HG03060 (cell line): Measurements from ENCODE around the gene FPR3.
"Not testable (repeated sequence)": the region's sequence is repeated elsewhere in the genome, so short reads cannot be mapped to it uniquely, and the experiment has no call there.

Source experiments
- ATAC-seq: cut with Tn5 transposase; IDR thresholded peaks from one replicate; pipeline ENCODE4 v1.9.1; 2021; ENCODE audit warnings: low read depth, moderate number of reproducible peaks; ENCODE audit not compliant: unreplicated experiment

Gene FPR3

GRCh38 chr19:51783372-51783771 is 11.6 kb upstream of the FPR3 start:
- no peak for ATAC-seq

- ATAC-seq = no peak
Measured at GRCh38 chr19:51784109-51784785, 10.7 kb upstream of the FPR3 start.

- no peak for ATAC-seq
Measured at GRCh38 chr19:51784922-51785690, 9.9 kb upstream of the FPR3 start.

GRCh38 chr19:51786646-51787494 is 8.1 kb upstream of the FPR3 start:
- no peak for ATAC-seq

- no peak for ATAC-seq
Measured at GRCh38 chr19:51788029-51788428, 6.9 kb upstream of the FPR3 start.

GRCh38 chr19:51789061-51789795 is 5.7 kb upstream of the FPR3 start:
- ATAC-seq = no peak

- ATAC-seq = no peak
Measured at GRCh38 chr19:51792932-51793331, 2.0 kb upstream of the FPR3 start.

GRCh38 chr19:51793994-51794393 is 963 bp upstream of the FPR3 start:
- ATAC-seq = no peak

GRCh38 chr19:51796195-51796679 is 1.3 kb downstream of the FPR3 start:
- ATAC-seq = no peak

- ATAC-seq = no peak
Measured at GRCh38 chr19:51797480-51797879, 2.5 kb downstream of the FPR3 start.

- no peak for ATAC-seq
Measured at GRCh38 chr19:51798062-51798461, 3.1 kb downstream of the FPR3 start.

GRCh38 chr19:51799034-51799773 is 4.2 kb downstream of the FPR3 start:
- ATAC-seq = no peak

- ATAC-seq = no peak
Measured at GRCh38 chr19:51799774-51800472, 5.0 kb downstream of the FPR3 start.

- ATAC-seq = no peak
Measured at GRCh38 chr19:51800473-51801244, 5.7 kb downstream of the FPR3 start.

- ATAC-seq = no peak
Measured at GRCh38 chr19:51802775-51803174, 7.8 kb downstream of the FPR3 start.

GRCh38 chr19:51803519-51803918 is 8.6 kb downstream of the FPR3 start:
- no peak for ATAC-seq

GRCh38 chr19:51803967-51804366 is 9.0 kb downstream of the FPR3 start:
- no peak for ATAC-seq

- not testable (repeated sequence) for ATAC-seq
Measured at GRCh38 chr19:51804789-51805188, 9.8 kb downstream of the FPR3 start.
